IPS-15b (cell line): ENCODE results near the gene GNG7.
"Not testable (repeated sequence)": the region's sequence is repeated elsewhere in the genome, so short reads cannot be mapped to it uniquely, and the experiment has no call there.

Experiments used
- H3K27me3 ChIP-seq: one replicate; pipeline ENCODE4 v1.6.1; 2013; ENCODE audit warnings: low read length; ENCODE audit not compliant: control insufficient read depth, insufficient read depth
- H3K36me3 ChIP-seq: one replicate; pipeline ENCODE4 v1.6.1; 2013; ENCODE audit warnings: low read length; ENCODE audit not compliant: control insufficient read depth, insufficient read depth
- H3K4me1 ChIP-seq: one replicate; pipeline ENCODE4 v1.6.1; 2013; ENCODE audit warnings: mild to moderate bottlenecking, low read length; ENCODE audit not compliant: control insufficient read depth, insufficient read depth
- H3K4me3 ChIP-seq: one replicate; pipeline ENCODE4 v1.5.1; 2013; ENCODE audit warnings: low read depth, low read length
- H3K9ac ChIP-seq: one replicate; pipeline ENCODE4 v1.6.1; 2013; ENCODE audit warnings: low read depth, mild to moderate bottlenecking, low read length
- H3K9me3 ChIP-seq: one replicate; pipeline ENCODE4 v1.6.1; 2013; ENCODE audit warnings: mild to moderate bottlenecking, low read length; ENCODE audit not compliant: control insufficient read depth, insufficient read depth

Gene GNG7

DNA sequence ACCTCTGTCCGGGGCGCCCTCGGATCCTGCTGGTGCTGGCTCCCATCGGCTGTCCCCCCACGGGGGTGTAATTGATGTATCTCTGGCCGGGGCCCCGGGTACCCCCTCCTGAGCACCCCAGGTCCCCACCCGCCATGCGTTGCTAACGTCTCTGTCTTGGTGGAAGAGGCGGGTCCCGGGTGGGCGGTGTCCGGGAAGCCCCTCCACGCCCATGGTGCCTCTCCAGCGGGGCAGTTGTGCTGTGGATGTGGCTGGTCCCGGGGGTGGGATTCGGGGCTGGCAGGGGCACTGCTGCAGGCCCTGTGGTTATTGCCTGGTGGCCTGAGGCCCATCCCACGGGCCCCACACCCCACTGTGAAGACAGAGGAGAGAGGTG is 13.8 kb upstream of the GNG7 start:
- Histone ChIP-seq H3K27me3 (no peaks in the 10 kb centered on the region), H3K36me3 (peaks cover 4% of the 10 kb centered on the region), H3K9me3 (peaks cover 5% of the 10 kb centered on the region), H3K9ac (no peak overlapping the region), H3K4me3 (no peak overlapping the region), H3K4me1 (no peaks in the 10 kb centered on the region)

DNA sequence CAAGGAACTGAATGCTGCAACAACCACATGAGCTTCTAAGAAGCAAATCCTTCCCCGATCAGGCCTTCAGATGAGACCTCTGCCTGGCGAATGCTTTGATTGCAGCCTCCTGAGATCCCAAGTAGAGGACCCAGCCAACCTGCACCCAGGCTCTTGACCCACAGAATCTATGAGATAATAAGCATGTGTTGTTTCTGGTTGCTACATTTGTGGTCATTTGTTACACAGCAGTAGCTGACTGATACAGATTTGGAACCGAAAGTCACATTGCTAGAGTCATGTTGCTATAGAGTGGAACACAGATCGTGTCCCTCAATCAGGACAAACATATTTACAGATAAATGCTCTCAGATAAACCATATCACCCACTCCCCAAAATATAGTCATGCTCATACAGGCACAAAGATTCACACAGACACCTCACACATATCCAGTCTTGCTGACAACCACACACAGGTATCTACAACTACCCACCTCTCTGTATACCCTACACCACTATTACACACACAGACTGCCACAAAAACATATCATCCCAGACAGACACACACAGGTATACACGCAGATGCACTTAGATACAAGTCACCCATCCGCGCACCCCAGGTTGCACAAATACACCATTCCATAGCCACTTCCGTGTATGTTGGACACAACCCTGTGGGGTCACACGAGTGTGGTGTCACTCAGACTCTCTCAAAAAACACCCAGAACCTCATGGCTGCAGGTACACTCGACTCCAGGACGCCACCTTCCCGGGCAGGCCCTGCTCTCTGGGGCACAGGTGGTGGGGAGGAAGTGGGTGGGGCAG is 13.2 kb upstream of the GNG7 start:
- Histone ChIP-seq H3K4me1 (no peaks in the 10 kb centered on the region), H3K9me3 (peaks cover 5% of the 10 kb centered on the region), H3K9ac (no peak overlapping the region), H3K4me3 (no peak overlapping the region), H3K27me3 (no peaks in the 10 kb centered on the region), H3K36me3 (peaks cover 4% of the 10 kb centered on the region)

DNA sequence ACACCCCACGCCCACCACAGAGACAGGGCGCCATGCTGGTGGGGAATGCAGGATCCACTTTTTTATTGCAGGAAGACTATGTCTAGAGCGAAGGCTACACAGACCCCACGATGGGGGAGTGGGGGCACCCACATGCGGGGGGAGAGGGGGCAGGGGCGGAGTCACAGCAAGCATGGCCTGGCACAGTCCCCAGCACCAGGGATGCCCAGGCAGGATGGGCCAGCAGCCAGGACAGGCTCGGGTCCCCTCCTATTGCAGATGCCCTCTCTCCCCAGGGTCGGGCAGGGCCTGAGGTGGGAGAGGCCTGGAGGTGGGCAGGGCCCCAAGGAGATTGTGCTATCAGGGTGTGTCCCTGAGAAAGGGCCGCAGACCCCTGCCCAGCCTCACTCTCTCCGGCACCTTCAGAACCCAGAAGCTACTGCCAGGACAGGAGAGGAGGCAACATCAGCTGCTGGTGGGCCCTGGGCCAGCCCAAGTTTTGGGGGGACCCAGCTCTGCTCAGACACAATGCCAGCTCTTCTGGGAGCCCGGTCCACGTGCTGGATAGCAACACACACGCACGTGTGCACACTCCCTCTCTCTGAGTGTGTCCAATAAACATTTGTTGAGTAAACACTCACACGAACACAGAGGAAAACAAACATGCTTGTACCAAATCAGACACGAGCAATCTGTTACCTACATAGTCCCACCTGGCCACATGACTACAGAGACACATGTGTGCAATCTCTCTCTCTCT is 12.2 kb upstream of the GNG7 start:
- no peak overlapping the region for H3K4me3 ChIP-seq
- no peaks in the 10 kb centered on the region for H3K27me3 ChIP-seq
- no peaks in the 10 kb centered on the region for H3K4me1 ChIP-seq
- no peak overlapping the region for H3K9ac ChIP-seq
- peaks cover 4% of the 10 kb centered on the region for H3K36me3 ChIP-seq
- peaks cover 5% of the 10 kb centered on the region for H3K9me3 ChIP-seq

DNA sequence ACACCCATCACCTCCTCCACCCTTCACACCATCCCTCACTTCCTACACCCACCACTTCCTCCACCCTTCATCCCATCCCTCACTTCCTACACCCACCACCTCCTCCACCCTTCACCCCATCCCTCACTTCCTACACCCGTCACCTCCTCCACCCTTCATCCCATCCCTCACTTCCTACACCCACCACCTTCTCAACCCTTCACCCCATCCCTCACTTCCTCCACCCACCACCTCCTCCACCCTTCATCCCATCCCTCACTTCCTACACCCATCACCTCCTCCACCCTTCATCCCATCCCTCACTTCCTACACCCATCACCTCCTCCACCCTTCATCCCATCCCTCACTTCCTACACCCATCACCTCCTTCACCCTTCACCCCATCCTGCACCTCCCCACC is 11.6 kb upstream of the GNG7 start:
- not testable (repeated sequence) for H3K4me3 ChIP-seq, H3K36me3 ChIP-seq, H3K27me3 ChIP-seq, H3K4me1 ChIP-seq, H3K9ac ChIP-seq, H3K9me3 ChIP-seq

DNA sequence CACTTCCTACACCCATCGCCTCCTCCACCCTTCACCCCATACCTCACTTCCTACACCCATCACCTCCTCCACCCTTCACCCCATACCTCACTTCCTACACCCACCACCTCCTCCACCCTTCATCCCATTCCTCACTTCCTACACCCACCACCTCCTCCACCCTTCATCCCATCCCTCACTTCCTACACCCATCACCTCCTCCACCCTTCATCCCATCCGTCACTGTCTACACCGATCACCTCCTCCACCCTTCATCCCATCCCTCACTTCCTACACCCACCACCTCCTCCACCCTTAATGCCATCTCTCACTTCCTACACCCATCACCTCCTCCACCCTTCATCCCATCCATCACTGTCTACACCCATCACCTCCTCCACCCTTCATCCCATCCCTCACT is 10.7 kb upstream of the GNG7 start:
- not testable (repeated sequence) for H3K9ac ChIP-seq, H3K36me3 ChIP-seq

DNA sequence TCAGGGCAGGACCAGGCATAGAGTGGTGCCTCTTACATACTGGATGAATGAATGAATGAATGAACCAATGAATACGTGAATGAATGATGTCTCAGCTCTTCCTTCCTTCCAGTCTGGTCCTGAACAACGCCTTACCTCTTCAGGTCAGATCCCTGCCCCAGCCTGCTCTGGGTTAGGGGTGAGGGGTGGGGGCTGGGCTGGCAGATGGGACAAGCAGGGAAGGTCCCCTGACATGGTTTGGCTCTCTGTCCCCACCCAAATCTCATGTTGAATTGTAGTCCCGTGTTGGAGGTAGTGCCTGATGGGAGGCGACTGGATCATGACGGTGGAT is 9.3 kb upstream of the GNG7 start:
- Histone ChIP-seq H3K27me3 (no peaks in the 10 kb centered on the region), H3K4me1 (no peaks in the 10 kb centered on the region), H3K9ac (no peak overlapping the region), H3K36me3 (peaks cover 4% of the 10 kb centered on the region), H3K4me3 (no peak overlapping the region), H3K9me3 (peaks cover 5% of the 10 kb centered on the region)

More for the DNA sequence above, 10.7 kb upstream of the GNG7 start:
- H3K27me3 ChIP-seq, H3K4me1 ChIP-seq, H3K9me3 ChIP-seq, H3K4me3 ChIP-seq: not testable (repeated sequence)

DNA sequence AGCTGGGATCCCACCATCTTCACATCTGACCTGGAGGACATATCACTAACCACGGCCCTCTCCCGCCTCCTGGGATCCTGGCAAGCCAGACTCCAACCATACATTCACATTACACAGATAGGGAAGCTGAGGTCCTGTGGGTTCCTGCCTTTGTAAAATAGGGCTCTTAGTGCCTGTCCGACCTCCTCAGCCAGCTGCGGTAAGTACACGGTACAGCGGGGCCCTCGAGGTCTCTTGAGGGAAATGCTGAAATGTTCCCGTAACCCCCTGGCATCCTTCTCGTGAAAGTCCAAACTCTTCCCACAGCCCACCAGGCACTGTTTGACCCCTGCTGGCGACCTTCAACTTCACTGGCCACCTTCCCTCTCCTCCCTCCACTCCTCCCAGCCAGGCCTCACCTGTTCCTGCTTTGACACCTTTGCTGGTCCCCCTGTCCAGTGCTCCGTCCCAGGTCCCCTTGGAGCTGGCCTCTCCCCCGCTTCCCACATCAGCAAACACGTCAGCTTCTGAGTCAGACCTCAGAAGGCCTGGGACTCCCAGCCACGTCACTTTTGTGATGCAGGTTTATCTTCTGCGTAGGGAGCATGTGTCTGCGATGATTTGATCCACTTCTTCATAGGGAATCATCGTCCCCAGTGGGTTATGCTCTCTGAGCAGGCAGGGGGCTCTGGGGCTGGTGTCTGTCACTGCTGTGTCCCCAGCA is 8.8 kb upstream of the GNG7 start:
- no peak overlapping the region for H3K4me3 ChIP-seq
- H3K9ac ChIP-seq, result no peak overlapping the region
- H3K9me3 ChIP-seq, result peaks cover 5% of the 10 kb centered on the region
- no peaks in the 10 kb centered on the region for H3K27me3 ChIP-seq
- H3K36me3 ChIP-seq, result peaks cover 3% of the 10 kb centered on the region
- no peaks in the 10 kb centered on the region for H3K4me1 ChIP-seq

DNA sequence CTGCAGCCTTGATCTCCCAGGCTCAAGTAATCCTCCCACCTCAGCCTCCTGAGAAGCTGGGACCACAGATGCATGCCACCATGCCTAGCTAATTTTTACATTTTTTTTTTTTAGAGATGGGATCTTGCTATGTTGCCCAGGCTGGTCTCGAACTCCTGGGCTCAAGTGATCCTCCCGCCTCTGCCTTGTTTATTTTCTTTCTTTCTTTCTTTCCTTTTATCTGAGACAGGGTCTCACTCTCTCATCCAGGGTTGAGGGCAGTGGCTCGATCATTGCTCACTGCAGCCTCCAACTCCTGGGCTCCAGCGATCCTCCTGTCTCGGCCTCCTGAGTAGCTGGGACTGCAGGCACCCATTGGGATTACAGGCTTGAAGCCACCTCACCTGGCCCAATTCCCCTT is 3.8 kb upstream of the GNG7 start:
- Histone ChIP-seq H3K9me3 (no peaks in the 10 kb centered on the region), H3K27me3 (peaks cover 6% of the 10 kb centered on the region), H3K9ac (no peak overlapping the region), H3K4me1 (no peaks in the 10 kb centered on the region), H3K4me3 (no peak overlapping the region), H3K36me3 (no peaks in the 10 kb centered on the region)

DNA sequence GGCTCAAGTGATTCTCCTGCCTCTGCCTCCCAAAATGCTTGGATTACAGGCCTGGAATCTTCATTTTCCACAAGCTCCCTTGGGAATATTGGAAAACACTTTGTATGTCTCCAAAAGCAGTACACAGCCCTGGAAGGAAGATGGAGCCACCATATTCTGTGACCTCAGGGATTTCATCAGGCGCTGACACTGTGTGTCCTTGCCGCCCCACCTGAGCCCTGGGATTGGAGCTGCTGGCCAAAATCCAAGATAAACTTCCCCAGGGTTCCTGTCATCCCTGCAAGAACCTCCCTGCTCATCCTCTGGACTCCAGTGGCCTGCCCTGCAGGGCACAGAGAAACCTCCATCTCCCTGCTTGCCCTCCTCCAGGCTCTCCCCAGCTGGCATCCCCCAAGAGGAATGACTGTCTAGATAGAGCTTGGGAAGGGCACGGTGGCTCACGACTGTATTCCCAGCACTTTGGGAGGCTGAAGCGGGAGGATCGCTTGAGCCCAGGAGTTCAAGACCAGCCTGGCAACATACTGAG is 1.3 kb upstream of the GNG7 start:
- H3K4me3 ChIP-seq, result no peak overlapping the region
- H3K27me3 ChIP-seq, result peaks cover 16% of the 10 kb centered on the region
- peaks cover 9% of the 10 kb centered on the region for H3K4me1 ChIP-seq
- no peak overlapping the region for H3K9ac ChIP-seq
- H3K9me3 ChIP-seq, result no peaks in the 10 kb centered on the region
- no peaks in the 10 kb centered on the region for H3K36me3 ChIP-seq

DNA sequence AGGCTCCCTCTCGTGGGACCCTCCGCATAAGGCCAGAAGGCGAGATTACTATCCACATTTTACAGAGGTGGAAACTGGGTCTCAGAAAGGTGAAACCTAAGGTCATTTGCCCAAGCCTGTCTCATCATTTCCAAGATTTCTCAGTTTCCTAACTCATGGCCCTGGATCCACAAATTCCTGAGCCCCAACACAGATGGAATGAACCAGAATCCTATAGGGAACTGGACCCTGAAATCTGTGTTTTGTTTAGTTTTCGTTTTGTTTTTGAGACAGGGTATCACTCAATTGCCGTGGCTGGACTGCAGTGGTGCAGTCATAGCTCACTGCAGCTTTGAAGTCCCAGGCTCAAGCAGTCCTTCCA is 563 bp upstream of the GNG7 start:
- Histone ChIP-seq H3K4me1 (peaks cover 9% of the 10 kb centered on the region), H3K9ac (no peak overlapping the region), H3K36me3 (no peaks in the 10 kb centered on the region), H3K27me3 (peaks cover 16% of the 10 kb centered on the region), H3K9me3 (no peaks in the 10 kb centered on the region), H3K4me3 (no peak overlapping the region)

DNA sequence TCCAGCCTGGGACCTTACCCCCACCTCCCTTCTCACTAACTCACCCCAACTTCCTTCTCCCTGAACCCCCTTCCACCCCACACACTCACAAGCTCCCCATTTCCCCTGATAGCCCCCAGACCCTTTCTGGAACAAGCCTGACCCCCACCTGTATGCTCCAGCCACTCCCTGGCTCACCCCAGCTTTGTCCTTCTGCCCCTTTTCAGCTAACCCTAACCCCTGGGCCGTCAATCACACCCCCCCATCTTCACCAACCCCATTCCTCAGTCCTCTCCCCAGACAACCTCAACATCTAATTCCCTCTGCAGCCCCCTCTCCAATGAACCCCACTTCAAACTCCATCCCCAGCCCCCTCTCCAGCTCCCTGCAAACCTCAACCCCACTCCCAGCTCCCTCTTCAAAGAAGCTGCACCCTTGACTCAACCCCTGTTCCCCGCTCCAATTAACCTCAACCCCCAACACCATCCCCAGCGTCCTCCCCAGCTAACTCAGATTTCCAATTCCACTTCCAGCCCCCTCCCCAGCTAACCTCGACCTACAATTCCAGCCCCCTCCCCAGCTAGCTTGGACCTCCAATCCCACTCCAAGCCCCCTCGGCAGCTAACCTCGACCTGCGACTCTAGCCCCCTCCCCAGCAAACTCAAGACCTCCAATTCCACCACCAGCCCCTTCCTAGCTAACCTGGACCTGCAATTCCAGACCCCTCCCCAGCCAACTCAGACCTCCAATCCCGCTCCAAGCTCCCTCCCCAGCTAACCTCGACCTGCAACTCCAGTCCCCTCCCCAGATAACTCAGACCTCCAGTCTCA is 929 bp downstream of the GNG7 start:
- Histone ChIP-seq H3K4me3 (peak overlapping the region; percentile 66), H3K9me3 (no peaks in the 10 kb centered on the region), H3K9ac (peak overlapping the region; percentile 47), H3K4me1 (peaks cover 9% of the 10 kb centered on the region), H3K36me3 (no peaks in the 10 kb centered on the region), H3K27me3 (peaks cover 16% of the 10 kb centered on the region)
